Measurements from ENCODE around the gene PKP4.

DNA sequence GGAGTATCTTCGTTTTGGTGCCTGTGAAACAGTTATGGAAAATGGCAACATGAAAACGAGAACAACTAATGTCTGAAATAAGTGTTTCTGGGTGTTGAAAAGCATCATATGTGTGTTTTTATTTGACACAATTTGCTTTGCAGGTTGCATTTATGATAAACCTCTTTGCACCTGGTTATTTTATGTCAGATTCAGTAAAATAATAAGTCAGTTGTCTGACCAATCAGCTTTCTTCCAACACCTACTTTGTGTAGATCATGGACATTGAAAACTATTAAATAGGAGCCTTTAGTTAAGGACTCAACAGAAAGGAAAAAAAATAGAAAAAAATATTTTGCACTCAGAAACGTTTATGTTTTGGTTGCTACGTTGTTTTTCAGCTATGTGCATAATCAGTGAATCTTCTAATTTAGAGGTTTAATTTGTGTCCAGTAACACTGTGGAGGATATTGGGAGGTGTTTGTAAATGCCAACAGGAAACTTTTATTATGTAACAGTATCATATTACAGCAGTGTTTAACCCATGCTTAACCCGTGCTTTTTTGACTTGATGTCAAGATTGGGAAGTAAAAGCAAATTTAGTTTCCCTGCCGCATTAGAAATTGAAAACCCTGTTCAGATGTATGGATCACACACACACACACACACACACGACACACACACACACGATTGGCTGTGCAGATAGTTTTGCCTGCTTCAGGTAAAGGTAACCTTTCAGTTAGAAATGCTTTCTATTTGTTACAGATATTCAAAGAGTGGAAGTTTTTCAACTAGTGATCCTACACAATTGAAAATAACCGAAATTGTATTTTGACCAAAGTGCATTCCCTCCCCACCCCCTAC is 2.6 kb downstream of the PKP4 start:
- TF ChIP-seq POLR2A (IDR thresholded peaks at IDR 0.05; ENCODE audit: control extremely low read depth in 1 of 2, low read depth in 2 of 2, low read length in 2 of 2) (no peak), ATF2 (IDR thresholded peaks at IDR 0.05; ENCODE audit: low read length) (no peak), ZNF274 (IDR thresholded peaks at IDR 0.05; ENCODE audit: borderline replicate concordance, extremely low read depth, low read length) (no peak), EZH2 (IDR thresholded peaks at IDR 0.05; ENCODE audit: low read depth, low read length, severe bottlenecking) (no peak), SIN3A (conservative IDR thresholded peaks at IDR 0.05 in 1 of 2, IDR thresholded peaks at IDR 0.05 in 1 of 2; ENCODE audit: low read depth in 1 of 2, low read length in 2 of 2) (no peak), HDAC2 (IDR thresholded peaks at IDR 0.05; ENCODE audit: borderline replicate concordance in 1 of 2, low read depth in 2 of 2, low read length in 2 of 2) (no peak), NRF1 (IDR thresholded peaks at IDR 0.05; ENCODE audit: low read depth, low read length) (no peak), TCF12 (IDR thresholded peaks at IDR 0.05; ENCODE audit: low read depth, low read length) (no peak), SRF (IDR thresholded peaks at IDR 0.05; ENCODE audit: low read depth, low read length) (no peak)
- TF ChIP-seq, protein P1, sequence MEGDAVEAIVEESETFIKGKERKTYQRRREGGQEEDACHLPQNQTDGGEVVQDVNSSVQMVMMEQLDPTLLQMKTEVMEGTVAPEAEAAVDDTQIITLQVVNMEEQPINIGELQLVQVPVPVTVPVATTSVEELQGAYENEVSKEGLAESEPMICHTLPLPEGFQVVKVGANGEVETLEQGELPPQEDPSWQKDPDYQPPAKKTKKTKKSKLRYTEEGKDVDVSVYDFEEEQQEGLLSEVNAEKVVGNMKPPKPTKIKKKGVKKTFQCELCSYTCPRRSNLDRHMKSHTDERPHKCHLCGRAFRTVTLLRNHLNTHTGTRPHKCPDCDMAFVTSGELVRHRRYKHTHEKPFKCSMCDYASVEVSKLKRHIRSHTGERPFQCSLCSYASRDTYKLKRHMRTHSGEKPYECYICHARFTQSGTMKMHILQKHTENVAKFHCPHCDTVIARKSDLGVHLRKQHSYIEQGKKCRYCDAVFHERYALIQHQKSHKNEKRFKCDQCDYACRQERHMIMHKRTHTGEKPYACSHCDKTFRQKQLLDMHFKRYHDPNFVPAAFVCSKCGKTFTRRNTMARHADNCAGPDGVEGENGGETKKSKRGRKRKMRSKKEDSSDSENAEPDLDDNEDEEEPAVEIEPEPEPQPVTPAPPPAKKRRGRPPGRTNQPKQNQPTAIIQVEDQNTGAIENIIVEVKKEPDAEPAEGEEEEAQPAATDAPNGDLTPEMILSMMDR (IDR thresholded peaks at IDR 0.05; ENCODE audit: control extremely low read depth in 1 of 3, insufficient read depth in 1 of 3, low read depth in 1 of 3, low read length in 3 of 3): no peak
